ENCODE measurements around the gene AHCY. TPM values are rescaled to one million over a fixed set of nuclear protein-coding genes. Genes with fewer than 3 reads are reported as not detected.
"Not testable (repeated sequence)": the region's sequence is repeated elsewhere in the genome, so short reads cannot be mapped to it uniquely, and the experiment has no call there.

Gene AHCY
- total RNA-seq, 4 donors from 2014 or later: 109 to 138 (median 124) TPM

DNA sequence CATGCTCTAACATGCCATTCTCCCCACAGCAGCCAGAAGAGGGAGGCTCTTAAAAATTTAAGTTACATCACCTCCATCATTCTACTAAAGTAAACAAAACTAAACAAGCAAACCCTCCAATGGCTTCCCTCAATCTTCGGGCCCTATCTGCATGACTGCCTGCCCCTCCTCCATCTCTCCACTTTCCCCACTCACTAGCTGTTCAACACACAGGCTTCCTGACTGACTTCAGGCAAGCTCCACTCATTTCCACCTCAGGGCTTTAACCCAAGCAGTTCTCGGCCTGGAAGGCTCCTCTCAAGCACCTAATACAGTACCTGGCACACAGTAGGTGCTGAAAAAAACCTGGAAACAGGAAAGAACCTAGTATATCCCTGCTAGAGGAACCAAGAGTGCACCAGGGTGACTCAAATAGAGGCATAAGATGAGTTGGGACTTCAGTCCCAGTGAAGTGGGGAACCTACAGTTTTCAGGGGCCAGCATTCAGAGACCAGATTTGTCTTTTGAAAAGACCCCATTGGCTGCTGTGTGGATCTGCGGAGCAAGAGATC, 2.8 kb downstream of the AHCY start:
- DNase-seq: peak; percentile 86 to 89
- H3K27ac ChIP-seq: peak overlapping the region; percentile 81 to 98 (median 93)
- 54 to 55% methylated on average over 3 of the region's 3 CpGs for WGBS, 2 donors
- H3K9me3 ChIP-seq: no peaks in the 10 kb centered on the region
- intact Hi-C loops (cut with DNase I): no loop called here
- H3K27me3 ChIP-seq: no peaks in the 10 kb centered on the region
- H3K4me1 ChIP-seq: peaks cover 23 to 30% of the 10 kb centered on the region in 2 donors
- H3K4me3 ChIP-seq (replicated peaks in 1 of 3): no peak overlapping the region
- H3K36me3 ChIP-seq: no peaks in the 10 kb centered on the region
- TF ChIP-seq POLR2A (IDR thresholded peaks at IDR 0.05): peak in 1 of 2 donors; percentile 60
- TF ChIP-seq CTCF (IDR thresholded peaks at IDR 0.05): no peak

GRCh38 chr20:34299556-34300255, 3.4 kb downstream of the AHCY start:
- Histone ChIP-seq H3K36me3 (no peaks in the 10 kb centered on the region), H3K27ac (peak overlapping the region in 2 of 3 donors; percentile 50 to 63), H3K9me3 (no peaks in the 10 kb centered on the region), H3K27me3 (no peaks in the 10 kb centered on the region), H3K4me1 (peaks cover 23 to 30% of the 10 kb centered on the region in 2 donors), H3K4me3 (replicated peaks in 1 of 3) (no peak overlapping the region)
- TF ChIP-seq POLR2A (IDR thresholded peaks at IDR 0.05) (no peak), CTCF (IDR thresholded peaks at IDR 0.05) (no peak)
- intact Hi-C loops (cut with DNase I): no loop called here
- WGBS, 2 donors: 73 to 77% methylated on average over 11 of the region's 11 CpGs
- DNase-seq: no peak

DNA sequence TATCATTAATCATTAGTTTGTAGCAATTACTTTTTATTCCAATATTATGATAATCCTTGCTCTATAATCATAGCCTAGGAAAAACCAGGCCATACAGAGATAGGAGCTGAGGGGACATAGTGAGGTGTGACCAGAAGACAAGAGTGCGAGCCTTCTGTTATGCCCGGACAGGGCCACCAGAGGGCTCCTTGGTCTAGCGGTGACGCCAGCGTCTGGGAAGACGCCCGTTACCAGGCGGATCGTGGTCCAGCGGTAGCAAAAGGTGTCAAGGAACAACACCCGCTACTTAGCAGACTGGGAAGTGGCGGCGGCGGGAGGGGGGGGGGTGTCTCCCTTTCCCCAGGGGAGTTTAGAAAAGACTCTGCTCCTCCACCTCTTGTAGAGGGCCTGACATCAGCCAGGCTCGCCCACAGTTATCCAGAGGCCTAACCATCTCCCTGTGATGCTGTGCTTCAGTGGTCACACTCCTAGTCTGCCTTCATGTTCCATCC, 4.8 kb downstream of the AHCY start:
- H3K4me3 ChIP-seq (replicated peaks in 1 of 3); H3K36me3 ChIP-seq; DNase-seq; intact Hi-C loops (cut with DNase I); H3K27me3 ChIP-seq; H3K27ac ChIP-seq; H3K9me3 ChIP-seq: not testable (repeated sequence)
- 79 to 89% methylated on average over 5 to 7 of the region's 15 CpGs for WGBS, 2 donors
- TF ChIP-seq CTCF (IDR thresholded peaks at IDR 0.05): peak in 1 of 6 experiments; percentile 25
- peaks cover 23 to 30% of the 10 kb centered on the region in 2 donors for H3K4me1 ChIP-seq

DNA sequence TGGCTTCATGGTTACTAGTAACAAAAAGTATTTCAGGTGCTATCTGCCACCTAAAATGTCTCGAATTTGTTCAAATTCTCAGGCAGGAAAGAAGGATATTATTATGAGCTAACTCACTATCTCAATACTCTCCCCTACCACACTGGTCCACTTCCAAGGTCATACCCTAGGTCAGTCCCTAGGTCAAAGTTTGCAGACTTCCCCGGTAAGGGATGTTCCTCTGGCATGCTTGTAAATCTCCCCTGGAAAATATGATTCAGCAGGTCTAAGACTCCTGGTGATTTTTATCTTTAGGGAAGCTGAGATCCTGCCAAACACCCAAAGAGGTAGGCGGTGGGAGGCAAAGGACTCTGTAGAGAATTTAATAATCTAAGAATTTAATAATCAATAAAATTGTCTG, 6.7 kb downstream of the AHCY start:
- no peaks in the 10 kb centered on the region for H3K27me3 ChIP-seq
- no peaks in the 10 kb centered on the region for H3K9me3 ChIP-seq
- peaks cover 5 to 13% of the 10 kb centered on the region in 2 donors for H3K36me3 ChIP-seq
- WGBS, 2 donors: 92 to 95% methylated on average over 3 of the region's 3 CpGs
- no peak for TF ChIP-seq POLR2A (IDR thresholded peaks at IDR 0.05)
- no peak for TF ChIP-seq CTCF (IDR thresholded peaks at IDR 0.05)
- peaks cover 12 to 20% of the 10 kb centered on the region in 2 donors for H3K4me1 ChIP-seq
- H3K27ac ChIP-seq: no peak overlapping the region
- intact Hi-C loops (cut with DNase I): no loop called here
- no peak for DNase-seq
- H3K4me3 ChIP-seq (replicated peaks in 1 of 3): no peak overlapping the region

DNA sequence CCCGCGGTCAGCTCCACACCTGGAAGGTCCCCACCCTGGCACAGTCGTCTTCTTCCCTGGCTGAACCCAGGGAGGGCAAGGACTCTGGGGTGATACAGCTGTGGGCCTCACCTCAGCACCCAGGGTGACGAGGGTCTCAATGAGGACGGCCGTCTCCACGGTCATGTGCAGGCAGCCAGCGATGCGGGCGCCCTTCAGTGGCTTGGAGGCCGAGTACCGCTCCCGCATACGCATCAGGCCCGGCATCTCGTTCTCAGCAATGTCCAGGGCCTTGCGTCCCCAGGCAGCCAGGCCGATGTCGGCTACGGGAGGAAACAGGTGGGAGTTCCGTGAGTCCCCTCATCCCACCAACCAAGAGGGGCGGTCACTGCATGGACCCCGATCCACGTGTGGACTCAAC, 7.9 kb downstream of the AHCY start:
- WGBS, 2 donors: 93 to 94% methylated on average over 24 of the region's 24 CpGs
- H3K27ac ChIP-seq: no peak overlapping the region
- H3K27me3 ChIP-seq: no peaks in the 10 kb centered on the region
- no peak for DNase-seq
- no peak for TF ChIP-seq CTCF (IDR thresholded peaks at IDR 0.05)
- TF ChIP-seq POLR2A (IDR thresholded peaks at IDR 0.05): no peak
- H3K4me3 ChIP-seq (replicated peaks in 1 of 3): no peak overlapping the region
- peaks cover 15 to 25% of the 10 kb centered on the region in 2 donors for H3K36me3 ChIP-seq
- intact Hi-C loops (cut with DNase I): no loop called here
- H3K4me1 ChIP-seq: peaks cover 0 to 8% of the 10 kb centered on the region in 2 donors
- no peaks in the 10 kb centered on the region for H3K9me3 ChIP-seq

Measured in thyroid gland (tissue), 4 donors.